SK-N-SH treated with all-trans-retinoic acid at 6 μM for 48 hours (cell line): ENCODE data around the gene GPBP1.

ENCODE experiments used
- ATAC-seq: fragments of 200-7000 bp; cut with Tn5 transposase; 3 replicates; pipeline ENCODE4 v1.9.1; 2020; ENCODE audit warnings: mild to moderate bottlenecking, moderate library complexity
- BACH2 ChIP-seq: fragments of 250-450 bp; sonication (Bioruptor Pico); IDR thresholded peaks from 2 replicates; pipeline ENCODE4 v1.9.0; 2021; ENCODE audit warnings: mild to moderate bottlenecking, borderline replicate concordance
- CSDC2 ChIP-seq: fragments of 250-450 bp; sonication (Bioruptor Pico); IDR thresholded peaks from 2 replicates; pipeline ENCODE4 v1.5.0; 2020; ENCODE audit warnings: mild to moderate bottlenecking, moderate library complexity
- CSRNP3 ChIP-seq: fragments of 250-450 bp; sonication (Bioruptor Pico); IDR thresholded peaks from 2 replicates; pipeline ENCODE4 v1.5.1; 2021; ENCODE audit warnings: mild to moderate bottlenecking, moderate library complexity
- ESRRG ChIP-seq: fragments of 250-450 bp; sonication (Bioruptor Pico); IDR thresholded peaks from 2 replicates; pipeline ENCODE4 v1.6.1; 2021; ENCODE audit warnings: mild to moderate bottlenecking
- GLIS3 ChIP-seq: fragments of 250-450 bp; sonication (Bioruptor Pico); IDR thresholded peaks from 2 replicates; pipeline ENCODE4 v1.5.0; 2020; ENCODE audit warnings: mild to moderate bottlenecking, moderate library complexity
- ISL1 ChIP-seq: fragments of 250-450 bp; sonication (Bioruptor Pico); IDR thresholded peaks from 2 replicates; pipeline ENCODE4 v2.1.2; 2022; ENCODE audit warnings: mild to moderate bottlenecking, moderate library complexity
- OSR1 ChIP-seq: fragments of 250-450 bp; sonication (Bioruptor Pico); IDR thresholded peaks from 2 replicates; pipeline ENCODE4 v1.8.0; 2022; ENCODE audit warnings: moderate library complexity, mild to moderate bottlenecking, inconsistent platforms
- PPARA ChIP-seq: fragments of 250-450 bp; sonication (Bioruptor Pico); IDR thresholded peaks from 2 replicates; pipeline ENCODE4 v1.5.0; 2020; ENCODE audit warnings: mild to moderate bottlenecking, borderline replicate concordance
- RARB ChIP-seq: fragments of 250-450 bp; sonication (Bioruptor Pico); IDR thresholded peaks from 2 replicates; pipeline ENCODE4 v1.8.0; 2021; ENCODE audit warnings: mild to moderate bottlenecking, moderate library complexity
- SNAI2 ChIP-seq: fragments of 250-450 bp; sonication (Bioruptor Pico); IDR thresholded peaks from 2 replicates; pipeline ENCODE4 v1.5.0; 2020; ENCODE audit warnings: mild to moderate bottlenecking, moderate library complexity
- TCF4 ChIP-seq: fragments of 250-450 bp; sonication (Bioruptor Pico); IDR thresholded peaks from 2 replicates; pipeline ENCODE4 v1.8.0; 2021; ENCODE audit warnings: mild to moderate bottlenecking, moderate library complexity, borderline replicate concordance
- TOX ChIP-seq: fragments of 250-450 bp; sonication (Bioruptor Pico); IDR thresholded peaks from 2 replicates; pipeline ENCODE4 v1.8.0; 2021; ENCODE audit warnings: mild to moderate bottlenecking, moderate library complexity, borderline replicate concordance
- ZC3H10 ChIP-seq: fragments of 250-450 bp; sonication (Bioruptor Pico); IDR thresholded peaks from 2 replicates; pipeline ENCODE4 v1.5.1; 2021; ENCODE audit warnings: mild to moderate bottlenecking, moderate library complexity
- ZFP3 ChIP-seq: fragments of 250-450 bp; sonication (Bioruptor Pico); IDR thresholded peaks from 2 replicates; pipeline ENCODE4 v1.5.0; 2020; ENCODE audit warnings: mild to moderate bottlenecking, moderate library complexity
- ZFP30 ChIP-seq: fragments of 450-650 bp; formaldehyde crosslinking; IDR thresholded peaks from 2 replicates; pipeline ENCODE4 v1.5.0; 2022; ENCODE audit warnings: mild to moderate bottlenecking, moderate library complexity
- ZNF70 ChIP-seq: fragments of 450-650 bp; formaldehyde crosslinking; IDR thresholded peaks from 2 replicates; pipeline ENCODE4 v1.5.0; 2020; ENCODE audit warnings: mild to moderate bottlenecking, moderate library complexity
- ZNF8 ChIP-seq: fragments of 450-650 bp; formaldehyde crosslinking; IDR thresholded peaks from 2 replicates; pipeline ENCODE4 v1.5.0; 2020; ENCODE audit warnings: mild to moderate bottlenecking, moderate library complexity
- TF ChIP-seq, protein P1 (sequence below): fragments of 250-450 bp; sonication (Bioruptor Pico); IDR thresholded peaks from 2 replicates; pipeline ENCODE4 v1.5.1; 2020; ENCODE audit warnings: low read depth, mild to moderate bottlenecking, moderate library complexity
- TF ChIP-seq, protein P2 (sequence below): fragments of 250-450 bp; sonication (Bioruptor Pico); IDR thresholded peaks from 2 replicates; pipeline ENCODE4 v1.8.0; 2021; ENCODE audit warnings: low read depth, mild to moderate bottlenecking, moderate library complexity, borderline replicate concordance

Gene GPBP1

GRCh38 chr5:57249265-57249874 is 75.5 kb downstream of the GPBP1 start:
- TF ChIP-seq ESRRG (CRISPR knock-in tag) (no peak), TOX (CRISPR knock-in tag) (no peak), ZC3H10 (CRISPR knock-in tag) (no peak)
- ATAC-seq = no peak

DNA sequence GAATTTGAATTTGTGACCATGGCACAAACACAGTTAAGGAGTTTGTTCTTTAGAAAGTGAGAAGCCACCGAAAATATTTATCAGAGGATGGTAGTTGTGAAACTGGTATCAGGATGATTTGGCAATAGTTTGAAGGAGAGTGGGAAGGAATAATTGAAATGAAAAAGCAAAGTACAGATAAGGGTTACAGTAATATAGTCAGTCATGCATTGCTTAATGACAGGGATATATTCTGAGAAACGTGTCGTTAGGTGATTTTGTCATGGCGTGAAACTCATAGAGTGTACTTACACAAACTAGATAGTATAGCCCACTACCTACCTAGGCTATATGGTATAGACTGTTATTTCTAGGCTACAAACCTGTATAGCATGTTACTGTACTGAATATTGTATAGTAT is 84.2 kb downstream of the GPBP1 start:
- ATAC-seq = no peak
- TF ChIP-seq, protein P1, sequence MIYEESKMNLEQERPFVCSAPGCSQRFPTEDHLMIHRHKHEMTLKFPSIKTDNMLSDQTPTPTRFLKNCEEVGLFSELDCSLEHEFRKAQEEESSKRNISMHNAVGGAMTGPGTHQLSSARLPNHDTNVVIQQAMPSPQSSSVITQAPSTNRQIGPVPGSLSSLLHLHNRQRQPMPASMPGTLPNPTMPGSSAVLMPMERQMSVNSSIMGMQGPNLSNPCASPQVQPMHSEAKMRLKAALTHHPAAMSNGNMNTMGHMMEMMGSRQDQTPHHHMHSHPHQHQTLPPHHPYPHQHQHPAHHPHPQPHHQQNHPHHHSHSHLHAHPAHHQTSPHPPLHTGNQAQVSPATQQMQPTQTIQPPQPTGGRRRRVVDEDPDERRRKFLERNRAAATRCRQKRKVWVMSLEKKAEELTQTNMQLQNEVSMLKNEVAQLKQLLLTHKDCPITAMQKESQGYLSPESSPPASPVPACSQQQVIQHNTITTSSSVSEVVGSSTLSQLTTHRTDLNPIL (CRISPR knock-in tag) = no peak
- TF ChIP-seq TOX (CRISPR knock-in tag) = no peak

GRCh38 chr5:57258943-57259342 is 85.1 kb downstream of the GPBP1 start:
- TF ChIP-seq RARB (CRISPR knock-in tag) (no peak), SNAI2 (CRISPR knock-in tag) (no peak), ZNF70 (CRISPR knock-in tag) (no peak)
- TF ChIP-seq, protein P2, sequence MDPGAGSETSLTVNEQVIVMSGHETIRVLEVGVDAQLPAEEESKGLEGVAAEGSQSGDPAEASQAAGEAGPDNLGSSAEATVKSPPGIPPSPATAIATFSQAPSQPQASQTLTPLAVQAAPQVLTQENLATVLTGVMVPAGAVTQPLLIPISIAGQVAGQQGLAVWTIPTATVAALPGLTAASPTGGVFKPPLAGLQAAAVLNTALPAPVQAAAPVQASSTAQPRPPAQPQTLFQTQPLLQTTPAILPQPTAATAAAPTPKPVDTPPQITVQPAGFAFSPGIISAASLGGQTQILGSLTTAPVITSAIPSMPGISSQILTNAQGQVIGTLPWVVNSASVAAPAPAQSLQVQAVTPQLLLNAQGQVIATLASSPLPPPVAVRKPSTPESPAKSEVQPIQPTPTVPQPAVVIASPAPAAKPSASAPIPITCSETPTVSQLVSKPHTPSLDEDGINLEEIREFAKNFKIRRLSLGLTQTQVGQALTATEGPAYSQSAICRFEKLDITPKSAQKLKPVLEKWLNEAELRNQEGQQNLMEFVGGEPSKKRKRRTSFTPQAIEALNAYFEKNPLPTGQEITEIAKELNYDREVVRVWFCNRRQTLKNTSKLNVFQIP (CRISPR knock-in tag) = no peak
- ATAC-seq = no peak

GRCh38 chr5:57259704-57260103 is 85.8 kb downstream of the GPBP1 start:
- no peak for ATAC-seq
- TF ChIP-seq TCF4 (CRISPR knock-in tag) (no peak), ZNF8 (CRISPR knock-in tag) (no peak), BACH2 (no peak), SNAI2 (CRISPR knock-in tag) (no peak), RARB (CRISPR knock-in tag) (no peak), GLIS3 (CRISPR knock-in tag) (no peak), CSDC2 (CRISPR knock-in tag) (no peak), ISL1 (CRISPR knock-in tag) (no peak), TOX (CRISPR knock-in tag) (no peak), ZC3H10 (CRISPR knock-in tag) (no peak), ZFP30 (CRISPR knock-in tag) (no peak), ZFP3 (CRISPR knock-in tag) (no peak), OSR1 (CRISPR knock-in tag) (no peak), PPARA (no peak), CSRNP3 (CRISPR knock-in tag) (no peak)
- TF ChIP-seq, protein P1 (CRISPR knock-in tag) = no peak
- TF ChIP-seq, protein P2 (CRISPR knock-in tag) = no peak

DNA sequence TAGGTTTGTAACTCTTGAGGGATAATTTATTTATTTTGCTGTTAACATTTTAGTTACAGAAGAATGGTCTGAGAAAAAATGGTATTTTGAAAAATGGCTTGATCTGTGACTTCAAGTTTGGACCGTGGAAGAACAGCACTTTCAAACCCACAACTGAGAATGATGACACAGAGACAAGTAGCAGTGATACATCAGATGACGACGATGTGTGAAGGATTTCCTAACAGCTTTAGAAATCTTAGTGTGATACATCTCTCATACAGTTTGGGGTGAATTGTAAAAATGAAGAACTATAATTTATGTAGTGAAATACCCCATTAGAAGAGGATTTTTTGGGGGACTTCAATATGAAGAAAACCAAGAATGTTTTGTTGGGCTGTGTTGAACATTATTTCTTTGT is 88.7 kb downstream of the GPBP1 start:
- ATAC-seq = no peak
- TF ChIP-seq CSRNP3 (CRISPR knock-in tag) = no peak
